ENCODE measurements around the gene RILPL1.
"Not testable (repeated sequence)": the region's sequence is repeated elsewhere in the genome, so short reads cannot be mapped to it uniquely, and the experiment has no call there.

The RILPL1 gene

GRCh38 chr12:123529686-123530085 is 3.8 kb downstream of the RILPL1 start:
- DNase-seq (ENCODE audit: low read depth), result no peak

GRCh38 chr12:123528858-123529257 is 4.7 kb downstream of the RILPL1 start:
- DNase-seq (ENCODE audit: low read depth), result no peak

GRCh38 chr12:123526542-123527080 is 6.9 kb downstream of the RILPL1 start:
- DNase-seq (ENCODE audit: low read depth), result no peak

GRCh38 chr12:123524378-123524777 is 9.1 kb downstream of the RILPL1 start:
- DNase-seq (ENCODE audit: low read depth), result no peak

- DNase-seq (ENCODE audit: low read depth), result no peak
Observed at GRCh38 chr12:123523518-123523917, 10.0 kb downstream of the RILPL1 start.

- DNase-seq (ENCODE audit: low read depth), result no peak
Observed at GRCh38 chr12:123522164-123522563, 11.4 kb downstream of the RILPL1 start.

- no peak for DNase-seq (ENCODE audit: low read depth)
Observed at GRCh38 chr12:123520567-123521474, 12.7 kb downstream of the RILPL1 start.

- DNase-seq (ENCODE audit: low read depth), result no peak
Observed at GRCh38 chr12:123519141-123520001, 14.1 kb downstream of the RILPL1 start.

GRCh38 chr12:123516216-123516780 is 17.2 kb downstream of the RILPL1 start:
- no peak for DNase-seq (ENCODE audit: low read depth)

GRCh38 chr12:123514582-123515221 is 18.8 kb downstream of the RILPL1 start:
- DNase-seq (ENCODE audit: low read depth), result not testable (repeated sequence)

- no peak for DNase-seq (ENCODE audit: low read depth)
Observed at GRCh38 chr12:123513805-123514204, 19.7 kb downstream of the RILPL1 start.

- DNase-seq (ENCODE audit: low read depth), result no peak
Observed at GRCh38 chr12:123512838-123513665, 20.5 kb downstream of the RILPL1 start.

GRCh38 chr12:123506843-123507236 is 26.7 kb downstream of the RILPL1 start:
- DNase-seq (ENCODE audit: low read depth), result no peak

GRCh38 chr12:123506059-123506842 is 27.3 kb downstream of the RILPL1 start:
- no peak for DNase-seq (ENCODE audit: low read depth)

GRCh38 chr12:123502163-123502704 is 31.3 kb downstream of the RILPL1 start:
- DNase-seq (ENCODE audit: low read depth), result no peak

- DNase-seq (ENCODE audit: low read depth), result no peak
Observed at GRCh38 chr12:123499332-123499731, 34.2 kb downstream of the RILPL1 start.

- DNase-seq (ENCODE audit: low read depth), result no peak
Observed at GRCh38 chr12:123498126-123498825, 35.2 kb downstream of the RILPL1 start.

- DNase-seq (ENCODE audit: low read depth), result no peak
Observed at GRCh38 chr12:123497065-123497464, 36.5 kb downstream of the RILPL1 start.
